ENCODE data around the gene ADSS1.

Gene ADSS1

GRCh38 chr14:104776961-104777807 is 53.2 kb downstream of the ADSS1 start:
- H3K4me1 ChIP-seq (ENCODE audit: control insufficient read depth in 1 of 2, insufficient read depth in 2 of 2, low read length in 2 of 2) = no peaks in the 10 kb centered on the region
- H3K27me3 ChIP-seq (ENCODE audit: control insufficient read depth in 1 of 2, insufficient read depth in 2 of 2, low read length in 2 of 2) = no peaks in the 10 kb centered on the region
- H3K9ac ChIP-seq (ENCODE audit: low read depth in 1 of 2, low read length in 2 of 2) = no peak overlapping the region
- no peak overlapping the region for H3K4me3 ChIP-seq (ENCODE audit: low read depth in 1 of 2, low read length in 2 of 2)
- H3K9me3 ChIP-seq (ENCODE audit: control insufficient read depth in 1 of 2, low read length in 2 of 2) = no peaks in the 10 kb centered on the region
- H3K27ac ChIP-seq (ENCODE audit: low read depth, low read length) = no peak overlapping the region
- peaks cover 20 to 56% of the 10 kb centered on the region in 2 donors for H3K36me3 ChIP-seq (ENCODE audit: control insufficient read depth in 1 of 2, insufficient read depth in 2 of 2, low read length in 2 of 2)

- Histone ChIP-seq H3K27ac (ENCODE audit: low read depth, low read length) (no peak overlapping the region), H3K27me3 (ENCODE audit: control insufficient read depth in 1 of 2, insufficient read depth in 2 of 2, low read length in 2 of 2) (no peaks in the 10 kb centered on the region), H3K4me1 (ENCODE audit: control insufficient read depth in 1 of 2, insufficient read depth in 2 of 2, low read length in 2 of 2) (no peaks in the 10 kb centered on the region), H3K4me3 (ENCODE audit: low read depth in 1 of 2, low read length in 2 of 2) (no peak overlapping the region), H3K36me3 (ENCODE audit: control insufficient read depth in 1 of 2, insufficient read depth in 2 of 2, low read length in 2 of 2) (peaks cover 18 to 50% of the 10 kb centered on the region in 2 donors), H3K9me3 (ENCODE audit: control insufficient read depth in 1 of 2, low read length in 2 of 2) (no peaks in the 10 kb centered on the region), H3K9ac (ENCODE audit: low read depth in 1 of 2, low read length in 2 of 2) (no peak overlapping the region)
These were observed 53.8 kb downstream of the ADSS1 start for GRCh38 chr14:104777808-104778249.

GRCh38 chr14:104778694-104779331 is 54.8 kb downstream of the ADSS1 start:
- Histone ChIP-seq H3K36me3 (ENCODE audit: control insufficient read depth in 1 of 2, insufficient read depth in 2 of 2, low read length in 2 of 2) (peaks cover 15 to 44% of the 10 kb centered on the region in 2 donors), H3K9ac (ENCODE audit: low read depth in 1 of 2, low read length in 2 of 2) (no peak overlapping the region), H3K27me3 (ENCODE audit: control insufficient read depth in 1 of 2, insufficient read depth in 2 of 2, low read length in 2 of 2) (no peaks in the 10 kb centered on the region), H3K4me1 (ENCODE audit: control insufficient read depth in 1 of 2, insufficient read depth in 2 of 2, low read length in 2 of 2) (no peaks in the 10 kb centered on the region), H3K4me3 (ENCODE audit: low read depth in 1 of 2, low read length in 2 of 2) (no peak overlapping the region), H3K27ac (ENCODE audit: low read depth, low read length) (no peak overlapping the region), H3K9me3 (ENCODE audit: control insufficient read depth in 1 of 2, low read length in 2 of 2) (no peaks in the 10 kb centered on the region)

GRCh38 chr14:104779776-104780512 is 55.9 kb downstream of the ADSS1 start:
- Histone ChIP-seq H3K27me3 (ENCODE audit: control insufficient read depth in 1 of 2, insufficient read depth in 2 of 2, low read length in 2 of 2) (no peaks in the 10 kb centered on the region), H3K36me3 (ENCODE audit: control insufficient read depth in 1 of 2, insufficient read depth in 2 of 2, low read length in 2 of 2) (peaks cover 15 to 35% of the 10 kb centered on the region in 2 donors), H3K27ac (ENCODE audit: low read depth, low read length) (no peak overlapping the region), H3K4me3 (ENCODE audit: low read depth in 1 of 2, low read length in 2 of 2) (no peak overlapping the region), H3K9ac (ENCODE audit: low read depth in 1 of 2, low read length in 2 of 2) (no peak overlapping the region), H3K9me3 (ENCODE audit: control insufficient read depth in 1 of 2, low read length in 2 of 2) (no peaks in the 10 kb centered on the region), H3K4me1 (ENCODE audit: control insufficient read depth in 1 of 2, insufficient read depth in 2 of 2, low read length in 2 of 2) (no peaks in the 10 kb centered on the region)

GRCh38 chr14:104780513-104781030 is 56.5 kb downstream of the ADSS1 start:
- H3K36me3 ChIP-seq (ENCODE audit: control insufficient read depth in 1 of 2, insufficient read depth in 2 of 2, low read length in 2 of 2) = peaks cover 12 to 33% of the 10 kb centered on the region in 2 donors

GRCh38 chr14:104781271-104782077 is 57.4 kb downstream of the ADSS1 start:
- peaks cover 12 to 28% of the 10 kb centered on the region in 2 donors for H3K36me3 ChIP-seq (ENCODE audit: control insufficient read depth in 1 of 2, insufficient read depth in 2 of 2, low read length in 2 of 2)
- no peaks in the 10 kb centered on the region for H3K27me3 ChIP-seq (ENCODE audit: control insufficient read depth in 1 of 2, insufficient read depth in 2 of 2, low read length in 2 of 2)
- H3K4me3 ChIP-seq (ENCODE audit: low read depth in 1 of 2, low read length in 2 of 2) = no peak overlapping the region
- no peak overlapping the region for H3K9ac ChIP-seq (ENCODE audit: low read depth in 1 of 2, low read length in 2 of 2)
- no peak overlapping the region for H3K27ac ChIP-seq (ENCODE audit: low read depth, low read length)
- H3K9me3 ChIP-seq (ENCODE audit: control insufficient read depth in 1 of 2, low read length in 2 of 2) = no peaks in the 10 kb centered on the region
- no peaks in the 10 kb centered on the region for H3K4me1 ChIP-seq (ENCODE audit: control insufficient read depth in 1 of 2, insufficient read depth in 2 of 2, low read length in 2 of 2)

More at GRCh38 chr14:104780513-104781030, 56.5 kb downstream of the ADSS1 start:
- H3K9me3 ChIP-seq (ENCODE audit: control insufficient read depth in 1 of 2, low read length in 2 of 2) = no peaks in the 10 kb centered on the region
- no peak overlapping the region for H3K27ac ChIP-seq (ENCODE audit: low read depth, low read length)
- H3K9ac ChIP-seq (ENCODE audit: low read depth in 1 of 2, low read length in 2 of 2) = no peak overlapping the region
- no peaks in the 10 kb centered on the region for H3K27me3 ChIP-seq (ENCODE audit: control insufficient read depth in 1 of 2, insufficient read depth in 2 of 2, low read length in 2 of 2)
- no peaks in the 10 kb centered on the region for H3K4me1 ChIP-seq (ENCODE audit: control insufficient read depth in 1 of 2, insufficient read depth in 2 of 2, low read length in 2 of 2)
- H3K4me3 ChIP-seq (ENCODE audit: low read depth in 1 of 2, low read length in 2 of 2) = no peak overlapping the region

GRCh38 chr14:104782086-104782807 is 58.2 kb downstream of the ADSS1 start:
- H3K27ac ChIP-seq (ENCODE audit: low read depth, low read length) = no peak overlapping the region
- peaks cover 12 to 21% of the 10 kb centered on the region in 2 donors for H3K36me3 ChIP-seq (ENCODE audit: control insufficient read depth in 1 of 2, insufficient read depth in 2 of 2, low read length in 2 of 2)

GRCh38 chr14:104782808-104783139 is 58.7 kb downstream of the ADSS1 start:
- H3K36me3 ChIP-seq (ENCODE audit: control insufficient read depth in 1 of 2, insufficient read depth in 2 of 2, low read length in 2 of 2) = peaks cover 12 to 24% of the 10 kb centered on the region in 2 donors
- H3K9me3 ChIP-seq (ENCODE audit: control insufficient read depth in 1 of 2, low read length in 2 of 2) = no peaks in the 10 kb centered on the region
- no peak overlapping the region for H3K4me3 ChIP-seq (ENCODE audit: low read depth in 1 of 2, low read length in 2 of 2)
- H3K27me3 ChIP-seq (ENCODE audit: control insufficient read depth in 1 of 2, insufficient read depth in 2 of 2, low read length in 2 of 2) = no peaks in the 10 kb centered on the region
- no peak overlapping the region for H3K27ac ChIP-seq (ENCODE audit: low read depth, low read length)
- H3K4me1 ChIP-seq (ENCODE audit: control insufficient read depth in 1 of 2, insufficient read depth in 2 of 2, low read length in 2 of 2) = peaks cover 0 to under 1% of the 10 kb centered on the region in 2 donors
- H3K9ac ChIP-seq (ENCODE audit: low read depth in 1 of 2, low read length in 2 of 2) = no peak overlapping the region

More at GRCh38 chr14:104782086-104782807, 58.2 kb downstream of the ADSS1 start:
- H3K4me1 ChIP-seq (ENCODE audit: control insufficient read depth in 1 of 2, insufficient read depth in 2 of 2, low read length in 2 of 2) = no peaks in the 10 kb centered on the region
- no peak overlapping the region for H3K4me3 ChIP-seq (ENCODE audit: low read depth in 1 of 2, low read length in 2 of 2)
- no peak overlapping the region for H3K9ac ChIP-seq (ENCODE audit: low read depth in 1 of 2, low read length in 2 of 2)
- no peaks in the 10 kb centered on the region for H3K9me3 ChIP-seq (ENCODE audit: control insufficient read depth in 1 of 2, low read length in 2 of 2)
- no peaks in the 10 kb centered on the region for H3K27me3 ChIP-seq (ENCODE audit: control insufficient read depth in 1 of 2, insufficient read depth in 2 of 2, low read length in 2 of 2)

Measured in duodenal mucosa (tissue), 2 donors.